H9 (cell line): Measurements from ENCODE around the gene RBM33. TPM values are rescaled to one million over a fixed set of nuclear protein-coding genes. Genes with fewer than 3 reads are reported as not detected.

Experiments used
- DNase-seq: peaks from one replicate; pipeline ENCODE4 v3.0.0-alpha.2; 2017
- H2AFZ ChIP-seq: one replicate; pipeline ENCODE4 v1.6.1; 2013; ENCODE audit warnings: mild to moderate bottlenecking, low read length, control low read depth, moderate library complexity
- H2AK5ac ChIP-seq: 2 replicates; pipeline ENCODE4 v1.6.1; 2013; ENCODE audit warnings: low read length, control low read depth, mixed read lengths; ENCODE audit not compliant: insufficient read length
- H2BK120ac ChIP-seq: one replicate; pipeline ENCODE4 v1.6.1; 2013; ENCODE audit warnings: low read depth, mild to moderate bottlenecking, low read length, control low read depth, inconsistent platforms; ENCODE audit not compliant: poor library complexity, severe bottlenecking
- H2BK12ac ChIP-seq: 2 replicates; pipeline ENCODE4 v1.6.1; 2013; ENCODE audit warnings: low read length, control low read depth, mixed read lengths, low read depth; ENCODE audit not compliant: insufficient read length
- H2BK15ac ChIP-seq: 2 replicates; pipeline ENCODE4 v1.6.1; 2013; ENCODE audit warnings: low read depth, low read length, control low read depth
- H2BK20ac ChIP-seq: one replicate; pipeline ENCODE4 v1.6.1; 2013; ENCODE audit warnings: low read depth, mild to moderate bottlenecking, low read length, control low read depth, inconsistent platforms; ENCODE audit not compliant: poor library complexity, severe bottlenecking
- H2BK5ac ChIP-seq: 2 replicates; pipeline ENCODE4 v1.6.1; 2013; ENCODE audit warnings: low read length, control low read depth, mixed read lengths; ENCODE audit not compliant: insufficient read length
- H3K14ac ChIP-seq: 2 replicates; pipeline ENCODE4 v1.6.1; 2013; ENCODE audit warnings: low read length, control low read depth; ENCODE audit not compliant: insufficient read depth
- H3K18ac ChIP-seq: 2 replicates; pipeline ENCODE4 v1.6.1; 2013; ENCODE audit warnings: low read depth, mild to moderate bottlenecking, mixed read lengths, low read length, control low read depth; ENCODE audit not compliant: insufficient read length
- H3K23ac ChIP-seq: 2 replicates; pipeline ENCODE4 v1.6.1; 2013; ENCODE audit warnings: low read length, control low read depth, mixed read lengths, low read depth; ENCODE audit not compliant: insufficient read length
- H3K23me2 ChIP-seq: 2 replicates; pipeline ENCODE4 v1.6.1; 2013; ENCODE audit warnings: low read depth, mild to moderate bottlenecking, mixed read lengths, low read length, control low read depth; ENCODE audit not compliant: insufficient read length, poor library complexity, severe bottlenecking
- H3K27ac ChIP-seq: 2 replicates; pipeline ENCODE4 v1.5.1; 2013; ENCODE audit warnings: low read length, control low read depth, mixed read lengths, low read depth; ENCODE audit not compliant: insufficient read length
- H3K27me3 ChIP-seq: 2 replicates; pipeline ENCODE4 v1.6.1; 2013; ENCODE audit warnings: low read length, control low read depth, inconsistent platforms; ENCODE audit not compliant: insufficient read depth
- H3K4ac ChIP-seq: 2 replicates; pipeline ENCODE4 v1.6.1; 2013; ENCODE audit warnings: low read depth, mild to moderate bottlenecking, control low read depth, inconsistent platforms, low read length, moderate library complexity
- H3K4me1 ChIP-seq: 2 replicates; pipeline ENCODE4 v1.6.1; 2013; ENCODE audit warnings: low read length, control low read depth, inconsistent platforms; ENCODE audit not compliant: insufficient read depth
- H3K4me2 ChIP-seq: 2 replicates; pipeline ENCODE4 v1.6.1; 2013; ENCODE audit warnings: low read length, control low read depth, mixed read lengths; ENCODE audit not compliant: insufficient read length, insufficient read depth
- H3K56ac ChIP-seq: 2 replicates; pipeline ENCODE4 v1.6.1; 2013; ENCODE audit warnings: low read depth, mild to moderate bottlenecking, mixed read lengths, low read length, control low read depth; ENCODE audit not compliant: insufficient read length
- H3K79me1 ChIP-seq: 2 replicates; pipeline ENCODE4 v1.6.1; 2013; ENCODE audit warnings: low read depth, mild to moderate bottlenecking, moderate library complexity, low read length, control low read depth, inconsistent platforms; ENCODE audit not compliant: insufficient read depth, poor library complexity, severe bottlenecking
- H3K79me2 ChIP-seq: 2 replicates; pipeline ENCODE4 v1.6.1; 2013; ENCODE audit warnings: low read length, control low read depth, inconsistent platforms; ENCODE audit not compliant: insufficient read depth
- H3K9ac ChIP-seq: 2 replicates; pipeline ENCODE4 v1.6.1; 2013; ENCODE audit warnings: low read length, control low read depth, mixed read lengths; ENCODE audit not compliant: insufficient read length; ENCODE audit errors: extremely low read depth
- H3K9me3 ChIP-seq: one replicate; pipeline ENCODE4 v1.6.1; 2013; ENCODE audit warnings: low read depth, low read length, inconsistent platforms; ENCODE audit not compliant: control insufficient read depth
- H3T11ph ChIP-seq: one replicate; pipeline ENCODE4 v1.6.1; 2013; ENCODE audit warnings: mild to moderate bottlenecking, low read length, control low read depth, inconsistent platforms
- H4K20me1 ChIP-seq: one replicate; pipeline ENCODE4 v1.6.1; 2013; ENCODE audit not compliant: control insufficient read depth, insufficient read length, insufficient read depth
- H4K5ac ChIP-seq: 2 replicates; pipeline ENCODE4 v1.6.1; 2013; ENCODE audit warnings: low read depth, mild to moderate bottlenecking, mixed read lengths, low read length, control low read depth; ENCODE audit not compliant: insufficient read length
- H4K8ac ChIP-seq: replicated peaks from 2 replicates; pipeline ENCODE4 v1.6.1; 2013; ENCODE audit warnings: low read length, control low read depth, mixed read lengths, low read depth; ENCODE audit not compliant: insufficient read length
- H4K91ac ChIP-seq: 2 replicates; pipeline ENCODE4 v1.6.1; 2013; ENCODE audit warnings: low read depth, mild to moderate bottlenecking, moderate library complexity, mixed read lengths, low read length, control low read depth; ENCODE audit not compliant: insufficient read length
- H3K27ac Mint-ChIP-seq, 3 experiments: 2 replicates in 2 of 3; 3 replicates in 1 of 3; pipeline ENCODE4 v1.8.0; 2020 to 2021; ENCODE audit warnings: mixed read lengths in 3 of 3, mild to moderate bottlenecking in 1 of 3, moderate library complexity in 1 of 3
- H3K27me3 Mint-ChIP-seq: 2 replicates; pipeline ENCODE4 v1.8.0; 2021; ENCODE audit warnings: low read depth, mild to moderate bottlenecking, moderate library complexity, mixed read lengths
- H3K36me3 Mint-ChIP-seq, 3 experiments: 2 replicates in 2 of 3; 3 replicates in 1 of 3; pipeline ENCODE4 v1.8.0; 2020 to 2021; ENCODE audit warnings: low read depth in 3 of 3, mixed read lengths in 3 of 3; ENCODE audit not compliant: insufficient read depth in 1 of 3
- H3K4me1 Mint-ChIP-seq, 2 experiments: 2 replicates each; pipeline ENCODE4 v1.8.0; 2020; ENCODE audit warnings: mixed read lengths in 2 of 2
- H3K4me3 Mint-ChIP-seq, 2 experiments: 2 replicates in 1 of 2; 3 replicates in 1 of 2; pipeline ENCODE4 v1.8.0; 2020 to 2021; ENCODE audit warnings: mild to moderate bottlenecking in 2 of 2, mixed read lengths in 2 of 2, moderate library complexity in 1 of 2
- H3K9me3 Mint-ChIP-seq, 2 experiments: 2 replicates in 1 of 2; 3 replicates in 1 of 2; pipeline ENCODE4 v1.8.0; 2020; ENCODE audit warnings: mild to moderate bottlenecking in 2 of 2, mixed read lengths in 2 of 2, moderate library complexity in 1 of 2
- CTCF ChIP-seq: fragments of 200-600 bp; sonication (generic); conservative IDR thresholded peaks from 3 replicates; pipeline ENCODE4 v1.8.0; 2021; ENCODE audit warnings: antibody characterized with exemption, mild to moderate bottlenecking
- WGBS: extraction: QIAGEN DNeasy Blood & Tissue Kit; methylation state at CpG from one replicate; pipeline ENCODE4 v1.1.7; 2013; ENCODE audit warnings: missing lambda C conversion rate, low lambda C conversion rate, mixed read lengths; ENCODE audit not compliant: insufficient read length; ENCODE audit errors: extremely low coverage; 5-methylcytosine and 5-hydroxymethylcytosine counted together
- total RNA-seq: library from RNA; stranded (reverse); gene quantifications from 2 replicates; pipeline ENCODE4 v1.2.1, GENCODE V29; 2021

Gene RBM33
- total RNA-seq, 1 experiment from 2014 or later: 71.3 TPM

DNA sequence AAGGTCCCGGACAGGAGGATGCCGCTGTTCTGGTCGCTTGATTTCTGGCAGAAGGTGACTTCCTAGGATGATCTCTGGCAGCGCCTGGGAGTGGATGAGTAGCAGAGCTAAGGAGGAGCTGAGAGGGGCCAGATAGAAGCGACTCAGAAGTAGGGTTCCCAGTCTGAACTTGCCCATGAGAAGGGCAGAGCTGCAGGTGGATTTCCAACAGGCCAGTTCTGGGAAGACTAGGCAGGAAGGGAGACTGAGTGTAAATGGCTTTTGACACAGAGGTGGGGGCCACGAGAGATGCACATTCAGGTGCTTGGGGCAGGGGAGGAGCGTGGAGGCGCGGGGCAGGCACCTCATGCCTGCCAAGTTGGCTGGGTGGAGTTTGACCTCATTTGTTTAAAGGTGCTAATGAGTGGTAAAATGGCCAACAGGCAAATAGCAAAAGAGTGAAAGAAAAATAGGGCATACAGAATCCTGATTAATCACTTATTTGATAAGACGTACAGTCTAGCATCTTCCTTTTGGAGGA is 109.0 kb downstream of the RBM33 start:
- Histone ChIP-seq H4K8ac (no peak overlapping the region), H3K27ac (no peak overlapping the region), H2BK5ac (no peak overlapping the region), H4K91ac (no peak overlapping the region), H2BK12ac (no peak overlapping the region), H3K4me1 (no peaks in the 10 kb centered on the region; the same call in 1 of the 2 replicates), H3K9me3 (no peaks in the 10 kb centered on the region), H2BK20ac (no peak overlapping the region), H3K79me2 (peaks cover 8% of the 10 kb centered on the region; the same call in 1 of the 2 replicates), H2BK15ac (no peak overlapping the region), H2BK120ac (no peak overlapping the region), H3K9ac (no peak overlapping the region), H3K23me2 (no peaks in the 10 kb centered on the region), H3K18ac (no peak overlapping the region), H3K23ac (no peak overlapping the region), H3K56ac (no peak overlapping the region), H4K5ac (no peak overlapping the region), H2AFZ (no peak overlapping the region), H3K14ac (no peak overlapping the region), H3K4ac (no peak overlapping the region), H3K79me1 (peaks cover 14% of the 10 kb centered on the region), H3T11ph (no peak overlapping the region), H3K4me2 (no peak overlapping the region), H2AK5ac (no peak overlapping the region), H4K20me1 (no peaks in the 10 kb centered on the region), H3K27me3 (no peaks in the 10 kb centered on the region)
- H3K9me3 Mint-ChIP-seq: peaks cover 6 to 7% of the 10 kb centered on the region in 2 experiments; a peak in 3 of 5 replicates
- peak overlapping the region in 2 of 3 experiments; percentile 4 to 16; a peak in 3 of 7 replicates for H3K27ac Mint-ChIP-seq
- no peak for DNase-seq
- WGBS: no CpG with 5 or more reads among the region's 10 CpGs
- no peaks in the 10 kb centered on the region for H3K27me3 Mint-ChIP-seq
- peaks cover 20 to 24% (median 22%) of the 10 kb centered on the region in 3 experiments for H3K36me3 Mint-ChIP-seq
- H3K4me3 Mint-ChIP-seq: no peak overlapping the region
- peaks cover 36 to 37% of the 10 kb centered on the region in 2 experiments for H3K4me1 Mint-ChIP-seq
- no peak for TF ChIP-seq CTCF
